ENCODE data around the gene SLC25A25. TPM values are rescaled to one million over a fixed set of nuclear protein-coding genes. Genes with fewer than 3 reads are reported as not detected.
"Not testable (repeated sequence)": the region's sequence is repeated elsewhere in the genome, so short reads cannot be mapped to it uniquely, and the experiment has no call there.

The SLC25A25 gene
- total and polyA plus RNA-seq, 5 experiments from 2014 or later = 12.1 to 18.9 (median 17.8) TPM

GRCh38 chr9:128106940-128107467, 39.0 kb downstream of the SLC25A25 start:
- peak in 1 of 10 donors; percentile 27 for DNase-seq
- POLR2A ChIA-PET = interaction anchor here (0.7 to 3.5 kb wide), 6 partner anchors 9 to 158 kb away, joined by 3 to 13 read pairs (median 4); partner anchors contain the start of genes NAIF1 and SLC25A25
- peaks cover 0 to 80% (median 12%) of the 10 kb centered on the region in 3 donors for H3K36me3 Mint-ChIP-seq
- H3K27ac Mint-ChIP-seq = peak overlapping the region; percentile 62 to 90 (median 81)
- H3K27me3 Mint-ChIP-seq = no peaks in the 10 kb centered on the region
- peak overlapping the region in 3 of 10 donors; percentile 29 to 41 (median 29) for H3K4me3 Mint-ChIP-seq
- no peak for ATAC-seq
- peaks cover 21 to 46% (median 32%) of the 10 kb centered on the region in 4 donors for H3K4me1 Mint-ChIP-seq
- H3K9me3 Mint-ChIP-seq = no peaks in the 10 kb centered on the region

DNA sequence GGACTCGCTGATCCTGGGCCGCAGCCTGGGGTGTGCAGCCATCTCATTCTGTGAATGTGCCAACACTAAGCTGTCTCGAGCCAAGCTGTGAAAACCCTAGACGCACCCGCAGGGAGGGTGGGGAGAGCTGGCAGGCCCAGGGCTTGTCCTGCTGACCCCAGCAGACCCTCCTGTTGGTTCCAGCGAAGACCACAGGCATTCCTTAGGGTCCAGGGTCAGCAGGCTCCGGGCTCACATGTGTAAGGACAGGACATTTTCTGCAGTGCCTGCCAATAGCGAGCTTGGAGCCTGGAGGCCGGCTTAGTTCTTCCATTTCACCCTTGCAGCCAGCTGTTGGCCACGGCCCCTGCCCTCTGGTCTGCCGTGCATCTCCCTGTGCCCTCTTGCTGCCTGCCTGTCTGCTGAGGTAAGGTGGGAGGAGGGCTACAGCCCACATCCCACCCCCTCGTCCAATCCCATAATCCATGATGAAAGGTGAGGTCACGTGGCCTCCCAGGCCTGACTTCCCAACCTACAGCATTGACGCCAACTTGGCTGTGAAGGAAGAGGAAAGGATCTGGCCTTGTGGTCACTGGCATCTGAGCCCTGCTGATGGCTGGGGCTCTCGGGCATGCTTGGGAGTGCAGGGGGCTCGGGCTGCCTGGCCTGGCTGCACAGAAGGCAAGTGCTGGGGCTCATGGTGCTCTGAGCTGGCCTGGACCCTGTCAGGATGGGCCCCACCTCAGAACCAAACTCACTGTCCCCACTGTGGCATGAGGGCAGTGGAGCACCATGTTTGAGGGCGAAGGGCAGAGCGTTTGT, 39.6 kb downstream of the SLC25A25 start:
- H3K27ac Mint-ChIP-seq = peak overlapping the region in 5 of 10 donors; percentile 27 to 89 (median 66)
- H3K27me3 Mint-ChIP-seq = no peaks in the 10 kb centered on the region
- no peak for ATAC-seq

GRCh38 chr9:128108269-128109049, 40.4 kb downstream of the SLC25A25 start:
- no peaks in the 10 kb centered on the region for H3K27me3 Mint-ChIP-seq
- POLR2A ChIA-PET = interaction anchor here (0.8 to 3.5 kb wide), 3 partner anchors 10 to 41 kb away, joined by 3 to 13 read pairs (median 3); partner anchors contain the start of genes NAIF1 and SLC25A25

More for the DNA sequence above, 39.6 kb downstream of the SLC25A25 start:
- POLR2A ChIA-PET = interaction anchor here (0.7 to 3.5 kb wide), 7 partner anchors 10 to 75 kb away, joined by 3 to 13 read pairs (median 3); partner anchors contain the start of genes NAIF1 and SLC25A25
- Mint-ChIP-seq H3K36me3 (peaks cover 0 to 74% (median 7%) of the 10 kb centered on the region in 3 donors), H3K4me3 (no peak overlapping the region), H3K4me1 (peaks cover 20 to 40% (median 29%) of the 10 kb centered on the region in 4 donors), H3K9me3 (no peaks in the 10 kb centered on the region)
- peak in 1 of 10 donors; percentile 57 for DNase-seq

DNA sequence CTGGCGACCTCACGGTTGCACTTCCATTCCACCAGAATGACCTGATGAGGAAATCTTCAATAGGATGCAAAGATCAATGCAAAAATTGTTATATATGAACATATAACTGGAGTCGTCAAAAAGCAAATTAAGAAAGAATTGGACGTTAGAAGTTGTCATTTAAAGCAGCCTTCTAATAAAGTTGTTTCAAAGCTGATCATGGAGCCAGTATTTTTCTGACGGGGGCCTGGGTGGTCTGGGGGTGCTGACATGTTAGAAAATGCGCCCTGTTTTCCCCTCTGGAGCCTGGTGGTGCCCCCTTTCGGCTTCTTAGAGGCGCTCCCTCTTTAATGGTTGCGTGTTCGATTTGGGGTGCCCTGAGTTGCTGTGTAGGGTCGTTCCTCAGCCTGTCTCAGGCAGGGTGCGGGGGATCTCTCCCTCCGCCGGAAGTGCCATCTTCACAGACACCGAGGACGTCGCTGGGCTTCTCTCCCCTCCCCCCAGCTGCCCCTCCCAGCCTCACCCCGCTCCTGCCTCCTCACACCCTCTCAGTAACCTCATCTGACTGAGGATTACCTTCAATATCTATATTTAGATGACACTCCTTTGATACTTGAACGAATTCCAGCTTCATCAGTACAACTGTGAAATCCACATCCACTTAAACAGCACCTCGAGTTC, 41.1 kb downstream of the SLC25A25 start:
- POLR2A ChIA-PET = interaction anchor here (1.3 to 3.5 kb wide), 2 partner anchors 11 to 42 kb away, joined by 3 to 13 read pairs; partner anchors contain the start of genes NAIF1 and SLC25A25
- peak overlapping the region in 7 of 10 donors; percentile 33 to 62 (median 50) for H3K27ac Mint-ChIP-seq

More at GRCh38 chr9:128108269-128109049, 40.4 kb downstream of the SLC25A25 start:
- peak overlapping the region in 5 of 10 donors; percentile 25 to 81 (median 47) for H3K27ac Mint-ChIP-seq
- ATAC-seq = no peak
- no peak for DNase-seq
- peaks cover 0 to 70% (median 9%) of the 10 kb centered on the region in 3 donors for H3K36me3 Mint-ChIP-seq
- no peaks in the 10 kb centered on the region for H3K9me3 Mint-ChIP-seq
- peaks cover 15 to 33% (median 23%) of the 10 kb centered on the region in 4 donors for H3K4me1 Mint-ChIP-seq
- H3K4me3 Mint-ChIP-seq = no peak overlapping the region

GRCh38 chr9:128111726-128112125, 43.7 kb downstream of the SLC25A25 start:
- not testable (repeated sequence) for H3K9me3 Mint-ChIP-seq, H3K4me3 Mint-ChIP-seq, ATAC-seq, H3K27me3 Mint-ChIP-seq
- DNase-seq = peak in 1 of 10 donors; percentile 16
- Mint-ChIP-seq H3K4me1 (peaks cover 7 to 20% (median 11%) of the 10 kb centered on the region in 4 donors), H3K27ac (peak overlapping the region in 1 of 10 donors; percentile 34), H3K36me3 (peaks cover 0 to 52% (median 6%) of the 10 kb centered on the region in 3 donors)
- POLR2A ChIA-PET = interaction anchor here (0.8 kb wide), 2 partner anchors 14 to 44 kb away, joined by 3 to 7 read pairs; partner anchors contain the start of gene SLC25A25

More for the DNA sequence above, 41.1 kb downstream of the SLC25A25 start:
- no peaks in the 10 kb centered on the region for H3K27me3 Mint-ChIP-seq
- DNase-seq (no peak), ATAC-seq (no peak)
- H3K9me3 Mint-ChIP-seq = no peaks in the 10 kb centered on the region
- H3K4me3 Mint-ChIP-seq = no peak overlapping the region
- peaks cover 12 to 26% (median 16%) of the 10 kb centered on the region in 4 donors for H3K4me1 Mint-ChIP-seq
- H3K36me3 Mint-ChIP-seq = peaks cover 0 to 67% (median 10%) of the 10 kb centered on the region in 3 donors

GRCh38 chr9:128113526-128114325, 45.7 kb downstream of the SLC25A25 start:
- Mint-ChIP-seq H3K36me3 (peaks cover 0 to 38% (median 6%) of the 10 kb centered on the region in 3 donors), H3K4me3 (no peak overlapping the region), H3K4me1 (peaks cover 7 to 27% (median 15%) of the 10 kb centered on the region in 4 donors), H3K27me3 (no peaks in the 10 kb centered on the region), H3K9me3 (no peaks in the 10 kb centered on the region), H3K27ac (peak overlapping the region in 2 of 10 donors; percentile 24 to 70)
- POLR2A ChIA-PET = interaction anchor here (0.6 to 1.7 kb wide), 5 partner anchors 9 to 299 kb away, joined by 3 to 5 read pairs (median 4); no protein-coding TSS in a partner anchor
- DNase-seq (no peak), ATAC-seq (no peak)

- no peaks in the 10 kb centered on the region for H3K9me3 Mint-ChIP-seq
- peaks cover 0 to 29% (median 6%) of the 10 kb centered on the region in 3 donors for H3K36me3 Mint-ChIP-seq
- peak in 1 of 10 donors; percentile 41 for DNase-seq
- H3K27ac Mint-ChIP-seq = peak overlapping the region in 1 of 10 donors; percentile 38
- H3K4me1 Mint-ChIP-seq = peaks cover 6 to 26% (median 15%) of the 10 kb centered on the region in 4 donors
- no peak for ATAC-seq
- no peak overlapping the region for H3K4me3 Mint-ChIP-seq
- POLR2A ChIA-PET = interaction anchor here (0.8 to 1.7 kb wide), 5 partner anchors 10 to 199 kb away, joined by 4 to 5 read pairs (median 4); no protein-coding TSS in a partner anchor
- no peaks in the 10 kb centered on the region for H3K27me3 Mint-ChIP-seq
Measured at GRCh38 chr9:128114326-128115186, 46.5 kb downstream of the SLC25A25 start.

DNA sequence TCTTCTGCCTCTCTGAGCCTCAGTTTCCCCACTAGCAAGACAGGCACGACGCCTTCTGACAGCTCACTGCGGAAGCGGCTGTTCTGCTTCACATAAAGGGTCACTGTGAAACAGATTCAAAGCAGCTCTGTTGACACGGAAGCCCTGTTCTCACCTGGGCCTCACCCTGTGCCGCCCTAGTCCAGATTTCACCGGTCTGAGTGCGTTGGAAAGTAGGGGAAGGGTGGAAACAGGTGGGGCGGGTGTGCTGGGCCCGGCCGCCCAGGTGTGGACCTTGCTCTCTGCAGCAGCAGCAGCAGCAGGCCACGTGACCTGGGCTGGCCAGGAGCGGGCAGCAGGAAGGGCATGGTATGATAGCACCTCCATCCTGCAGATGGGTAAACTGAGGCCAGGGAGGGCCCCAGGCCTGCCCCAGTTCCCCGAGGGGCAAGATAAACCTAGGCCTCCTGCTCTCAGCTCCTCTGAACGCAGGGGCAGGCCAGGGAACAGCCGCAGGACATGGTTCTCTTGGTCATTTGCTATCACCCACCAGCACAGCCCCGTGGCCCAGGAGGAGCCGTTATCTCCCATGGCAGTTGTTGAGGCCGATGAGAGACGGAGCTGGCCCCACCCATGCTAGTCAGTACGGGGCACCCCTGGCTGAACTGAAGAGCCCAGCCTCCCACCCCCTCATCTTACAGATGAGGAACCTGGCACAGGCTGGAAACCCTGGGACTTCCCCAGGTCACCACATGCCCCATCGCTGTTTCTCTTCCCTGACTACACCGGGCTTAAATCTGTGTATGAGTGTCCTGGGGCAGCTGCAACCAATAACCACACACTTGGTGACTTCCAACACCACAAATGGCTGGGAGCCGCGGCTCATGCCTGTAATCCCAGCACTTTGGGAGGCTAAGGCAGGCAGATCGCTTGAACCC, 47.4 kb downstream of the SLC25A25 start:
- H3K4me3 Mint-ChIP-seq = no peak overlapping the region
- H3K36me3 Mint-ChIP-seq = peaks cover 0 to 25% (median 6%) of the 10 kb centered on the region in 3 donors
- peaks cover 3 to 24% (median 14%) of the 10 kb centered on the region in 4 donors for H3K4me1 Mint-ChIP-seq
- DNase-seq = peak in 2 of 10 donors; percentile 31 to 64
- POLR2A ChIA-PET = interaction anchor here (1.0 to 1.7 kb wide), 4 partner anchors 17 to 199 kb away, joined by 4 to 5 read pairs (median 4); no protein-coding TSS in a partner anchor
- peak in 1 of 2 donors; percentile 29 for ATAC-seq
- no peaks in the 10 kb centered on the region for H3K27me3 Mint-ChIP-seq
- H3K27ac Mint-ChIP-seq = peak overlapping the region in 2 of 10 donors; percentile 35 to 49
- no peaks in the 10 kb centered on the region for H3K9me3 Mint-ChIP-seq
